Measurements from ENCODE around the gene SSTR5.

GRCh38 chr16:1088295-1089170 lies 16.0 kb downstream of the SSTR5 start:
- no peak for TF ChIP-seq CTCF (IDR thresholded peaks at IDR 0.05)
- TF ChIP-seq POLR2AphosphoS5 (IDR thresholded peaks at IDR 0.05): no peak
- TF ChIP-seq EP300 (IDR thresholded peaks at IDR 0.05): no peak
- no peak for TF ChIP-seq POLR2A (IDR thresholded peaks at IDR 0.05)

Data from upper lobe of left lung (tissue), 4 donors.